ENCODE data around the gene SLC13A1. TPM values are rescaled to one million over a fixed set of nuclear protein-coding genes. Genes with fewer than 3 reads are reported as not detected.
A peak's percentile ranks its signal among the peaks of the same experiment; 100 is the strongest.

SLC13A1 gene
- polyA plus RNA-seq, 3 donors, result 24.0 to 29.2 (median 26.2) TPM

DNA sequence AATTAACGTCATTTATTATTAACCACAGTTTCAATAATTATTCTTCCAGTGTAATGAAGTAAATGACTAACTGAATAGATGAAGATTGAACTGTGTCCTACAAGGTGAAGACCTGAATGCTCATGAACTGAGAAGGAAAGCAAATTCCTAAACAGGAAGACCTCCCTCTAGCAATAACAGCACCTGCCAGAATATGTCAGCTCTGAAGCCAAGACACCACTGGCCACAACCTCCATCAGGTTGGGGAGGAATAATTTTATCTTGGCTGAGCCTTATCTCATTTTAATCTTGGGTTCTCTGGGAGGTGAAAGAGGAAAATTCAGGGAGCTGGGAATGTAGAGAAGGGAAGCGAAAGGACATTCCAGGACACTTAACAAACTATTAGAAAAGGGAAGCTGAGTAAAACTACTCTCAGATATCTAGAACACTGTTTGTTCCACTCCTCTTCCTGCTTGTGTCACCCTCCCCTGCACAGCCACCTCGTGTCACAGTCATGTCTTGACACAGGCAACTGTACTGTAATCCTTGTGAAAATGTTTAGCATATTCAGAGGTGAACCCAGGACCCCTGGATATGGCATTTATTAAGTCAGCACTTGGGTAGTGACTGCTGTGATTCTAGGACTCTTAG, 4.6 kb upstream of the SLC13A1 start:
- no peak for DNase-seq (ENCODE audit: extremely low read depth in 1 of 11, low read depth in 9 of 11, low spot score in 4 of 11)

DNA sequence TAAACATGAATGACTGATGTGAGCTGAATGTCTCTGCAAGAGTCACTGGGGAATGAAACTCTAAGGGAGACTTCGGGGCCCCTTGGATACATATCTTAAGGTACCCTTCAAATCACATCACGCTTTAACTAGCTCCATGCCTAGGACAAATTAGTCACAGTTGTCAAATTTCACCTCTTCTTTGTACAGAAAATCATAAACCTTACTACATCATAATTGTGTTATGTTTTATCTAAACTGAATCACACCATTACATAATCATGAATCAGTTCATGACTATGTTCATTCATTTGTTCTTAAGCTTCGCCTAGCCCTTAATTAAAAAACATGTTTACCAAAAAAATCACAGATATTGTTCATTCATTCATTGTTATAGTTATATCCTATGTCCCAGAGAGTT, 2.1 kb upstream of the SLC13A1 start:
- no peak for DNase-seq (ENCODE audit: extremely low read depth in 1 of 11, low read depth in 9 of 11, low spot score in 4 of 11)

GRCh38 chr7:123198668-123199652, 809 bp downstream of the SLC13A1 start:
- DNase-seq (ENCODE audit: extremely low read depth in 1 of 11, low read depth in 9 of 11, low spot score in 4 of 11), result no peak

- no peak for DNase-seq (ENCODE audit: extremely low read depth in 1 of 11, low read depth in 9 of 11, low spot score in 4 of 11)
These were observed 1.7 kb downstream of the SLC13A1 start for GRCh38 chr7:123198111-123198510.

GRCh38 chr7:123193235-123193634, 6.5 kb downstream of the SLC13A1 start:
- DNase-seq (ENCODE audit: extremely low read depth in 1 of 11, low read depth in 9 of 11, low spot score in 4 of 11), result no peak

GRCh38 chr7:123191132-123191531, 8.6 kb downstream of the SLC13A1 start:
- DNase-seq (ENCODE audit: extremely low read depth in 1 of 11, low read depth in 9 of 11, low spot score in 4 of 11), result no peak

DNA sequence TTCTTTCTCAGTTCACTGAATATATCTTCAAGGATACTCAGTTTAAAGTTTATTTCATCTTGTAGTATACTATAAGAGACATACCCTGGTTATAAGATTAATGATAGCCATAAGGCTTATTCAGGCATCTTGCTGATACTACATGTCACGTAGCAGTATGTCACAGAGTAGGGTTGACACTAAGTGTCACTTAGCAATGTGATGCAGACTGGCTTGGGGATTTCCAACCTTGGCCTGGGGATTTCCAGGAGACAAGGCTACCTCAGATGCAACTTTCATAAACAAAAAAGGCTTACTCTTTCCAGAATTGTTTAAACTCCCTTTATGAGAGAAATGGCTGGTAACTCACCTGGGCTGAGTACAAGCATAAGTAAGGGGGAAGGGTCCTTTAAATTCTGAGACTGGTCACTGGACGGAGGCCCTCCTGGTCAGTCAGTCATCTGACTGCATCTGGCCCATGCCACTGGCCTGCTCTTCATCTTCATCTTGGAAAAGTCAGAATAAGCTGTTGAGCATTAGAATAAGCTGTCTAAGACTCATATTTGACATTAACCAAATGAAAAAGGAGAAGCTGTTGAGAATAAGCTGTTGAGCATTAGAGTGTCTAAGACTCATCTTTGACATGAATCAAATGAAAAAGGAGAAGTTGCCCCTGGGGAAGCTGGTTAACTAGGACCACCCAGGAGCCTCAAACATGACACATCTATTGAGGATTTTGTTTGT, 9.5 kb downstream of the SLC13A1 start:
- no peak for DNase-seq (ENCODE audit: extremely low read depth in 1 of 11, low read depth in 9 of 11, low spot score in 4 of 11)

DNA sequence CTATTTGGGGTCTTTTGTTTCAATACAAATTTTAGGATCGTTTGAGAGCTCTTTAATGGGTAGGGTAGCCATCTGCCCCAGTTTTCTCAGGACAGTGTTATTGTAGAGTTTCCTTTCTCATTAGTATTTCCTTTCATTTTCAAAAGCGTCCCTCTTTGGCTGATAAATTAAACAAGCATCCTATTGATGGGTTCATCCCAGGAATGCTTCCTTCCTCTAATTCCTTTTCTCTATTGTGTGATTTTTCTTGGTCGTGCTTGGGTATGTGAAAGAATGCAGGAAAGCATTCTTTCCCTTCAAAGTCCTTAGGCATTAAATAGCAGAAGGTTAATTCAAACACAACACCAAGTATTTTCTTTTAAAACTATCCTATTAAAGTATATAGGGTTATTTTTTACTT, 14.0 kb downstream of the SLC13A1 start:
- DNase-seq (ENCODE audit: extremely low read depth in 1 of 11, low read depth in 9 of 11, low spot score in 4 of 11), result no peak

DNA sequence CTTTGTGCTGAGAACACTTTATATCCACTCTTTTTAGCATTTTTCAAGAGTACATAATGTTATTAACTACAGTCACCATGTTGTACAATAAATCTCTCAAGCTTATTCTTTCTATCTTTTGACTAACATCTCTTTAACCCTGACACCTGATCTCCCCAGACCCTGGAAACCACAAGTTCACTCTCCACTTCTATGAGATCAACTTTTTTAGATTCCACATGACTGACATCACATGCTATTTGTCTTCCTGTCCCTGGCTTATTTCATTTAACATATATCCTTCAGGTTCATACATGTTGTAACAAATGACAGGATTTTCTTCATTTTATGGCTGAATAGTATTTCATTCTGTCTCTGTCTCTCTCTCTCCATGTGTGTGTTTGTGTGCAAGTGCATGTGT, 15.5 kb downstream of the SLC13A1 start:
- no peak for DNase-seq (ENCODE audit: extremely low read depth in 1 of 11, low read depth in 9 of 11, low spot score in 4 of 11)

GRCh38 chr7:123183431-123183830, 16.3 kb downstream of the SLC13A1 start:
- no peak for DNase-seq (ENCODE audit: extremely low read depth in 1 of 11, low read depth in 9 of 11, low spot score in 4 of 11)

GRCh38 chr7:123177442-123177841, 22.3 kb downstream of the SLC13A1 start:
- no peak for DNase-seq (ENCODE audit: extremely low read depth in 1 of 11, low read depth in 9 of 11, low spot score in 4 of 11)

DNA sequence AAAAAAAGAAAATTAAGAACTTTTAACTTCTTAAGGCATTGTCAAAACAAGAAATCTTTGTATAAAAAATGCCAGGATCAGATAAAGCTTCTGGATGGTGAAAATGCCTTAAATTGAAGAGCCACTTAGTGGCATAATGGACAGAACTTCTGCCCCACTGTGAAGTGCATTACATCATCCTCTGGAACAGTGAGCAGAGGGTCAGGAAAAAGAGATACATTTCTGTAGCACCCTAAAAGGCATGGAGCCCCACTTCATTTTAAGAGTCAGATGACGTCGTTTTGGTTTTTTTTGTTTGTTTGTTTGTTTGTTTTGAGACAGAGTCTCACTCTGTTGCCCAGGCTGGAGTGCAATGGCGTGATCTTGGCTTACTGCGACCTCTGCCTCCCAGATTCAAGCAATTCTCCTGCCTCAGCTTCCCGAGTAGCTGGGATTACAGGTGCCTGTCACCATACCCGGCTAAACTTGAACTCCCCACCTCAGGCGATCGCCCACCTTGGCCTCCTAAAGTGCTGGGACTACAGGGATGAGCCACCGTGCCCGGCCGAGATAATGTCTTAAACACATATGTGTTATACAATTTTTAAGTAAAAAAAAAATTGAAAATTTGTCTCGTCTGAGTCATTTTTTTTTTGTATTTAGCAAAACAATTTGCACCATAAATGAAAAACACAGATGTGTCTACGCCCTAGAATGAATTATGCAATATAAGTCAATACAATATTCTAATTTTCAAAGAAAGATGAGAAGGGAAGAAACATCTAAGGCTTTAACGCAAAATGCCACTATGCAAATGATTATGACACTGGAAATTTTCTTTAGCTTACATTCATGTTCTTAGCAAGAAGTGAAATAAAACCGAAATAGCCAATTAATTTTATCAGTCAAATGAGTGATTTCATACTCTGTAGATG, 29.2 kb downstream of the SLC13A1 start:
- DNase-seq (ENCODE audit: extremely low read depth in 1 of 11, low read depth in 9 of 11, low spot score in 4 of 11), result no peak

DNA sequence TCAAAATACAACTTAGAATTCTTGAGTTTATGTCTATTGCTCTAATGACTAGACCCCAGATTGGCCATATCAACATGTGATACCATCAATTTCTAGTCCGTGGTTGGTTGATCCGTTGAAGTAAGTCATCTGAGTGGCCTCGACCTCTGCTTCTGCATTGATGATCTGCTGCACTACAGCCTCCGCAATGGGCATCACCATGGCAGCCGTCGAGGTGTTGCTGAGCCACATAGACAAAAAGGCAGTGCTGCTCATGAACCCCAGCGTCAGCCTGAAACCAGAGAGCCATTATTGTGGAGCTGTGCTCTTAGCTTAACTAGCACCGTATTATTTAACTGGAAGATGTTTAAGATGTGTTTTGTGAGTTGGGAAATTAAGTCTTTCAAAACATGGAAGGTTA, 30.7 kb downstream of the SLC13A1 start:
- no peak for DNase-seq (ENCODE audit: extremely low read depth in 1 of 11, low read depth in 9 of 11, low spot score in 4 of 11)

- DNase-seq (ENCODE audit: extremely low read depth in 1 of 11, low read depth in 9 of 11, low spot score in 4 of 11), result no peak
These were observed 42.2 kb downstream of the SLC13A1 start for GRCh38 chr7:123157606-123158005.

- DNase-seq (ENCODE audit: extremely low read depth in 1 of 11, low read depth in 9 of 11, low spot score in 4 of 11), result no peak
These were observed 44.2 kb downstream of the SLC13A1 start for GRCh38 chr7:123155571-123155970.

DNA sequence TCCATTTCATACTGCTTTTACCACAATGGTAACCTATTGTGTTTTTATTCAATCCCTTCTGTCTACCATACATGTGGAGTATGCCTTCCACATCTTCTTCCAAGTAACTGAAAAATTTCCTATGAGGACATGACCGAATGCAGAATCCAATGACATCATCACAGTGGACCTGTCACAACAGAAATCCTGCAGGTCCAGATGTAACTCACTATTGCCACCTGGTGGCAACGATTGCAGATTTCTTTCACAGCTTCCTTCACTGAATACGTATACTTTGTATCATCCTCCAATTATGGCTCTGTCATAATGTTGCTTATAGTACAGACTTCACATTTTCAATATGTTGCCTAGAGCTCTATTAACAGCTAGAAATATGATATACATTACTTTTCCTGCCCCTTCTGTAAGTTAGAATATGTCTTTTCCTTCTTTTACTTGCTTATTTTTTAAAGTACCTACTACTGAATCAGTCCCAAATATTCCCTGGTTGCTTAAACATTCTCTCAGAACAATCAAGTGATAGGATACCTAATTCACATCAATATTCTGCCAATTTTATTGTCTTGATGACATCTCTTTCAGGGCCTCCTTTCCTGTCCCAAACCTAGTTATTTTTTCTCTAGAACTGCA, 45.4 kb downstream of the SLC13A1 start:
- DNase-seq (ENCODE audit: extremely low read depth in 1 of 11, low read depth in 9 of 11, low spot score in 4 of 11), result peak; percentile 56 to 82 (median 65)

DNA sequence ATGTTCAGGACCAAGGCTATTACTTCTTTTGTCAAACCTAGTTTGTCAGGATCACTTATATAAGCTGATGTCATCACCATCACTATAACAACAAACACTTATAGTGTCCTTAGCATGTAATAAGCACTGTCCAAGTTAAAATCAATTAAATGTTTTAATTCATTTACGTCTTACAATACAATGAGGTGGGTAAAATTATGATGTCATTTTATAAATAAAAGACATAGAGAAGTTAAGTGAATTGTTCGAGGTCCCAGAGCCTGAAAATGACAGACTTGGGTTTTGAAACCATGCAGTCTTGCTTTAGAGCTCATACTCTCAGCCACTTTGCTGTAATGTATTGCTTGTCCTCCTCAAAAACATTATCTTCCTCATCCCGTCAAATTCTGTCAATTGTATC, 48.3 kb downstream of the SLC13A1 start:
- DNase-seq (ENCODE audit: extremely low read depth in 1 of 11, low read depth in 9 of 11, low spot score in 4 of 11), result no peak

DNA sequence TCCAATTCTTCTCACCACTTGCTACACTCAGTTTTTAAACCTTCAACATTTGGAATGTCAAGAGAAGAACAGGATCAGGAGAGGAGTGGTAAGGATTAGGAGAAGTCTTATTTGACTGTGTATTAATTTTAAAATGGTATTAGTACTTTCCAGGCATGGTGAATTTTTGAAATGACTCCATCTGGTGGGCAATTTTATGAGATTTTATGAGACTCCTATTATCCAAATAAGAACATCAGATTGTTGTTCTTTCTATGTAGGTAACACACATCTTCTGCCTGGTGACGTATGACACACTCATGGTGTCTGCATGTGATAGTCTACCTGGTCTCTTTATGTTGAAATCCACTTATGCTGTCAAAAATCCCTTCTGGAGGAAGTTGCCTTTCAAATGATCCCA, 51.0 kb downstream of the SLC13A1 start:
- DNase-seq (ENCODE audit: extremely low read depth in 1 of 11, low read depth in 9 of 11, low spot score in 4 of 11), result no peak

Measured in renal cortex interstitium (tissue), 11 donors.